ENCODE data around the gene RAB40A.
A peak's percentile ranks its signal among the peaks of the same experiment; 100 is the strongest.
"Not testable (repeated sequence)": the region's sequence is repeated elsewhere in the genome, so short reads cannot be mapped to it uniquely, and the experiment has no call there.

RAB40A gene

DNA sequence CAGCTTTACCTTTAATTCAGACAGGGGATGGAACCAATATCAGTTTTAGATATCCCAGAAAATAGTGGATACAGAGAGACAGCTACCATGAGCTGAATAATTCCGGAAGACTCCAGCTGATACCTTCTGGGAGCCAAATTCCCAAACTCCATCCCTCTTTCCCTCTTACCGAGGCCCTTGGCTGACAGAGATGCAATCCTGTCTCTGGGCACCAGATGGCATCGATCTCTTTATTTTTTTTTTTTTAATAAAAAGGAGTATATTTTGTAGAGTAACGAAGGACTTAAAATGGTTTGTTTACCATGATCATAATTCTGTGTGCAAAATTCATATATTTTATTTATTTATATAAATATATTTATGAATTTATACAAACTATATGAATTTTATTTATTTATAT, 31.0 kb downstream of the RAB40A start:
- no peak overlapping the region for H3K4me3 ChIP-seq (ENCODE audit: low read depth, low read length)
- peak; percentile 45 for TF ChIP-seq CTCF (IDR thresholded peaks at IDR 0.05; ENCODE audit: low read depth, low read length)

- TF ChIP-seq CTCF (IDR thresholded peaks at IDR 0.05; ENCODE audit: low read depth, low read length): no peak
- H3K4me3 ChIP-seq (ENCODE audit: low read depth, low read length): no peak overlapping the region
Measured at GRCh38 chrX:103483720-103484119, 35.6 kb downstream of the RAB40A start.

GRCh38 chrX:103480526-103480925, 38.8 kb downstream of the RAB40A start:
- H3K4me3 ChIP-seq (ENCODE audit: low read depth, low read length): no peak overlapping the region
- TF ChIP-seq CTCF (IDR thresholded peaks at IDR 0.05; ENCODE audit: low read depth, low read length): no peak

GRCh38 chrX:103477496-103477895, 41.8 kb downstream of the RAB40A start:
- H3K4me3 ChIP-seq (ENCODE audit: low read depth, low read length): no peak overlapping the region
- TF ChIP-seq CTCF (IDR thresholded peaks at IDR 0.05; ENCODE audit: low read depth, low read length): no peak

DNA sequence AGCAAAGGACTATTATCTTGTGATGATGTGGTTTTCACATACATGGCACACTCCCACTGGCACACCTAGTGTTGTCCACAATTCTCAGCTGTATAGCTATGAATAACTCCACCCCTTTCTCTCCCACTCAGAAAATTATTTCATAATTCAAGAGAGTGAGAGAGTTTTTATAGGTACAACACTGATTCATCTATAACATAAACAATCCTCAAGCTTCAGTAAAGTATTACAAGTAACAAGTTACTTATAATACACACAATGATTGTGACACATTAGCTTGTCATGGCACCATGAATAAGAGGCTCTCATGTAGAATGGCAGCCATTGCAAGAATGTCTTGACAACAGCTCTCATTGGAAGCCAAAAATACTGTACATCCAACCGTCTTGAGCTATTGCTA, 43.9 kb downstream of the RAB40A start:
- H3K4me3 ChIP-seq (ENCODE audit: low read depth, low read length): no peak overlapping the region
- no peak for TF ChIP-seq CTCF (IDR thresholded peaks at IDR 0.05; ENCODE audit: low read depth, low read length)

DNA sequence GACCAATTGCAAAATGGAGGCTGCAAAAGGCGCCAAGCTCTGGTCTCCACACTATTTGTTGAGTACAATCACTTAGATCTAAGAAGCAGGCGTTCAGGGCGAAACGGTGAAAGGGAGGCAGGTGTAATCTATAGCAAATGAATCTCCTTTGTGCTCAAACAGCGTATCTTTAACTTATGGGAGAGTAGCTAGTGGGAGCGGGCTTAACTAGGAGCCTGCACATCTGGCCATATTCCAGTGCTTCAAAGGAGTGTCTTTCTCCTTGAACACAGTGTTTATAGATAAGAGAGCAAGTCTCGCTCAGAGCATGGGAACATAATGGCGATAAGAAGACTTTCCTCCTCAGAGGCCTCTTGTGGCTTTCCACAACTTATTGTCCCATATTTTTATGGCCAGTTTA, 49.3 kb downstream of the RAB40A start:
- not testable (repeated sequence) for H3K4me3 ChIP-seq (ENCODE audit: low read depth, low read length)

DNA sequence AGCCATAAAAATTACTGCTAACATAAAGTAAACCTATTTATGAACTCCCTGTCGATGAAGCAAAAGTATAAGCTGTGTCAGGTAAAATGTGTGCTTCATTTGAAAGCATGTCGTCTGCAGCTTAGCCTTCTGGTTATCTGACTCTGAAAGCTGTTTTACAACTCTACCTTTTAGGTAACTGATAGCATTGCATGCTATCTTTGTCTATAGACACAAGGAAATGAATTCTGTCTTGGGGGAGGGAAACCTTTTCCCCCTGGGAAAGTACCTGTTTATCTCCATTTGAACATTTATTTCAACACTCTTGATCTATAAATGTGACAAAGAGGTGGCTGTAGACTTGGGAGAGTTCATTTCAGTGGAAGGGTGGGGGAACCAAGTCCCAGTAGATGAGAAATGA, 51.4 kb downstream of the RAB40A start:
- no peak for TF ChIP-seq CTCF (IDR thresholded peaks at IDR 0.05; ENCODE audit: low read depth, low read length)
- no peak overlapping the region for H3K4me3 ChIP-seq (ENCODE audit: low read depth, low read length)

DNA sequence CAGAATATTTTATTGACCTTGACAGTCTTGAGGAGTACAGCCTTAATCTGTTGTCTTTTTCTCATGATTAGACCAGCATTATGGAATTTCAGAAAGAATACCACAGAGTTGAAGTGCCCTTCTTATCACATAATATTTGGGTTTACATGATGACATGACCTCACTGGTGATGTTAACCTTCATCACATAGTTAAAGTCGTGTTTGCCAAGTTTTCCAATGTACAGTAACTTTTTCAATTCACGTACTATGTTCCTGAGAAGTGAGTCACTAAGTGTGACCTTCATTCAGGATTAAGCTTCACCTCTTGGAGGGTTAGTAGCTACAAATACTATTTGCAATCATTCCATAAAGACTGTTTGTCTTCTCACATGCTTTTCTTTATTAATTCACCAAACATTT, 52.1 kb downstream of the RAB40A start:
- TF ChIP-seq CTCF (IDR thresholded peaks at IDR 0.05; ENCODE audit: low read depth, low read length): no peak
- no peak overlapping the region for H3K4me3 ChIP-seq (ENCODE audit: low read depth, low read length)

Data from WI38 (cell line).